ENCODE results near the gene PLEKHA5.
"Not testable (repeated sequence)": the region's sequence is repeated elsewhere in the genome, so short reads cannot be mapped to it uniquely, and the experiment has no call there.

PLEKHA5 gene

DNA sequence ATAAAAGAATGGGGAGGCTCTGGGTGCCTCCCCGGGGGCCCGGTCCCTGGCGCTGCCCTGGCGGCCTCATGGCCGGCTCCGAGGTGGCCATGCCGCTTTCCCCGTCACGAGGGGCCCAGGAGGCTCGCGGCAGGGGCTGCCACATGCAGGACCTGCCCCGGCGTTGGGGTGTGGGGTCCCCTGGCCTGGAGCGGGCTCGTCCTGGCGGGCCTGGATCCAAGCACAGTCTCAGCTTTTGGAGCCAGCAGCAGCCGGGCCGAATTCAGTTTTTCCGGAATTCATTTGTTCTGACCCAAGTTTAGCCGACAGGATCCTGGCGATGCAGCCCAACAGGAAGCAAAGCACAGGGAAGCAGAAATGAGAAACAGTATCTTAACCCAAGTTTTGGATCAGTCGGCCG lies 283.3 kb downstream of the PLEKHA5 start:
- no peak for DNase-seq

DNA sequence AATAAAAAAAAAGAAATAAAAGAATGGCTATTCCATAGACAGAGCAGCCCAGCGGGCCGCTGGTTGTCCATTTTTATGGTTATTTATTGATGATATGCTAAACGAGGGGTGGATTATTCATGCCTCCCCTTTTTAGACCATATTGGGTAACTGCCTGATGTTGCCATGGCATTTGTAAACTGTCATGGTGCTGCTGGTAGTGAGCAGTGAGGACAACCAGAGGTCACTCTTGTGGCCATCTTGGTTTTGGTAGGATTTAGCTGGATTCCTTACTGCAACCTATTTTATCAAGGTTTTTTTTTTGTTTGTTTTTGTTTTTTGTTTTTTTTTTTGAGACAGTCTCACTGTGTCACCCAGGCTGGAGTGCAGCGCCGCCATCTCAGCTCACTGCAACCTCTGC lies 284.0 kb downstream of the PLEKHA5 start:
- not testable (repeated sequence) for DNase-seq

DNA sequence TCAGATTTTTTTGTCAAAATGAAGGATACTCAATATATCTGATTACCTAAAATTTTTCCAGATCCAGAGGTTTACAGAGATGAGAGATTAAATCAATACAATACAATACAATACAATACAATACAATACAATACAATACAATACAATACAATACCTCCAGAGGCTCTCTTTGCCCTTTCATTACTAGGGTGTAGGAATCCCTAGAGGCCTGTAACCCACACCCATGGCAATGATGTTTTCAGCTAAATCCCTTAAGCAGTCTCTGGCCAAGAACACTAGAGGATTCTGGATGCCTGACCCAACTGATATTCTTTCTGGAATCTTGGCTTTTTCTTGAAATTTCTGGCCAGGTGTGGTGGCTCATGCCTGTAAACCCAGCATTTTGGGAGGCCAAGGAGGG lies 286.0 kb downstream of the PLEKHA5 start:
- DNase-seq: no peak

DNA sequence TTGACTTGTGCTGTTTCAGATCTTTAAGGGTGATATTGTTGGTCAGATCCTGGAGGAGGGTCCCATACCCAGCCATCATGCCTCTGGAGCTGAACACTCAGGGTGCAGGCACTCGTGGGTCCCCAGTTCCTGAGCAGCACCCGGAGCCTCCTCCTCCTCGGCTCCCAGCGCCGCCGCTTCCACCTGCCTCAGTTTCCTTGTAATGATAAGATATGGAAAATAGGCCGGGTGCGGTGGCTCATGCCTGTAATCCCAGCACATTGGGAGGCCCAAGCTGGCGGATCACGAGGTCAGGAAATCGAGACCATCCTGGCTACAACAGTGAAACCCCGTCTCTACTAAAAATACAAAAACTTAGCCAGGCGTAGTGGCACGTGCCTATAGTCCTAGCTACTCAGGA lies 289.6 kb downstream of the PLEKHA5 start:
- no peak for DNase-seq

DNA sequence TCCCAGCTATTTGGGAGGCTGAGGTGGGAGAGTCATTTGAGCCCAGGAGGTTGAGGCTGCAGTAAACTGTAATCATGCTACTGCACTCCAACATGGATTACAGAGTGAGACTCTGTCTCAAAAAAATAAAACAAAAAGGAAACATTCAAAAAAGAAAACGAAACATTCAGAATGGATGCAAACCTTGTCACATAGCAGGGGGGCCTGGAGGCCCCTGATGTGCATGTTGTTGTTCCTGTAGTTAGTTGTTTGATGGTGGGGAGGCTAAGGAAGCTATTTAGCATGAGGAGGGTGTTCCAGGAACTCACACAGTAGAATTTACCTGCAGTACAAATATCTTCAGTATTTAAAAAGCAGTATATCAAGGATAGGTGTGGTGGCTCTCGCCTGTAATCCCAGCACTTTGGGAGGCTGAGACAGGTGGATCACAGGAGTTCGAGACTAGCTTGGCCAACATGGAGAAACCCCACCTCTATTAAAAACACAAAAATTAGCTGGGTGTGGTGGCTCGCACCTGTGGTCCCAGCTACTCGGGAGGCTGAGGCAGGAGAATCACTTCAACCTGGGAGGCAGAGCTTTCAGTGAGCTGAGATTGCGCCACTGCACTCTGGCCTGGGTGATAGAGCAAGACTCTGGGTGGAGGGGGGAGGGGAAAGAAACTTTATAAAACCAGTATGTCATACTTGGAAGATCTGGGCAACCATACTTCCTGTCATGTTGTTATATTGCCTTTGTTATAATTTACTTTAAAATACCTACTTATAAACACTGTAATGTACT lies 292.2 kb downstream of the PLEKHA5 start:
- DNase-seq: no peak

DNA sequence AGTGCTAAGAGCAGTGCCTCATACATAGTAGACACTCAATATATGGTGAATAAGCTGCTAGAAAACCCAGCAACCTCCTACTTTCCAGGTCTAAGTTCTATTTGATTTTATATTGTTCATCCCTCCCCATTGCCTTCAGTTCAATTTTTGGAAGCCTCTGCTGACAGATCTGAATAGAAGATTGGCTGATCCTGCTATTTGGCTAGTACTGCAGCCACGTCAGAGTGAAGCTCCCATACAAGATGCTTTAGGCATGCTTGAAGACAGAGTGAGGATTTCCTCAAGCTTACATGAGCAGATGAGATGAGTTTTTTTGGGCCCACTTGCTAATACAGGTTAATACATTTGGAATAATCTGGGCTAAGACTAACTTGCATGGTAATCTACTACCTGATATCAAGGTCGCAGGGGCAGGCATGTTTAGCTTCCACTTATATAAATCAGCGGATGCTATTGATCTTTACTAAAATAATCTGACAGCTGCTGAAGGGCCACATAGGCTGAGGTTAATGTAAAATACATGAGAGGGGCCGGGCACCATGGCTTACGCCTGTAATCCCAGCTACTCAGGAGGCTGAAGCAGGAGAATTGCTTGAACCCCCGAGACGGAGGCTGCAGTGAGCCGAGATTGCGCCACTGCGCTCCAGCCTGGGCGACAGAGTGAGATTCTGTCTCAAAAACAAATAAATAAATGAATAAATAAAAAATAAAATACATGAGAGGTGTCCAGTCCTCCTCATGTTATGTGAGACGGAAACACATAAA lies 293.8 kb downstream of the PLEKHA5 start:
- no peak for DNase-seq

Measured in right forelimb (tissue), 1 donor.